Hepatocyte (in vitro differentiated cells): Measurements from ENCODE around the gene CHST8. TPM values are rescaled to one million over a fixed set of nuclear protein-coding genes. Genes with fewer than 3 reads are reported as not detected.

ENCODE experiments used
- DNase-seq: peaks from one replicate; pipeline ENCODE4 v3.0.0-alpha.2; 2016; ENCODE audit warnings: low spot score
- H2AFZ ChIP-seq: fragments of 200-600 bp; sonication (generic); 2 replicates; pipeline ENCODE4 v1.6.0; 2016; ENCODE audit warnings: antibody characterized with exemption, mild to moderate bottlenecking
- H3K27ac ChIP-seq: fragments of 200-600 bp; sonication (generic); 2 replicates; pipeline ENCODE4 v1.5.1; 2016; ENCODE audit warnings: mild to moderate bottlenecking
- H3K27me3 ChIP-seq: fragments of 200-600 bp; sonication (generic); 2 replicates; pipeline ENCODE4 v1.6.1; 2016
- H3K36me3 ChIP-seq: fragments of 200-600 bp; sonication (generic); replicated peaks from 2 replicates; pipeline ENCODE4 v1.5.1; 2016; ENCODE audit warnings: low read depth; ENCODE audit not compliant: insufficient read depth
- H3K4me1 ChIP-seq: fragments of 200-600 bp; sonication (generic); 2 replicates; pipeline ENCODE4 v1.5.1; 2016; ENCODE audit warnings: mild to moderate bottlenecking, moderate library complexity; ENCODE audit not compliant: insufficient read depth
- H3K4me2 ChIP-seq: fragments of 200-600 bp; sonication (generic); 2 replicates; pipeline ENCODE4 v1.6.0; 2016
- H3K4me3 ChIP-seq: fragments of 200-600 bp; sonication (generic); 2 replicates; pipeline ENCODE4 v1.5.1; 2016; ENCODE audit warnings: mild to moderate bottlenecking
- H3K79me2 ChIP-seq: fragments of 200-600 bp; sonication (generic); 2 replicates; pipeline ENCODE4 v1.6.0; 2017; ENCODE audit warnings: mild to moderate bottlenecking
- H3K9me2 ChIP-seq: fragments of 200-600 bp; sonication (generic); replicated peaks from 2 replicates; pipeline ENCODE4 v1.6.0; 2017; ENCODE audit warnings: mild to moderate bottlenecking; ENCODE audit not compliant: insufficient read depth
- H3K9me3 ChIP-seq: fragments of 200-600 bp; sonication (generic); 2 replicates; pipeline ENCODE4 v1.5.1; 2016; ENCODE audit warnings: low read depth, mild to moderate bottlenecking
- H4K20me1 ChIP-seq: fragments of 200-600 bp; sonication (generic); 2 replicates; pipeline ENCODE4 v1.6.0; 2016; ENCODE audit warnings: mild to moderate bottlenecking; ENCODE audit not compliant: insufficient read depth, poor library complexity, severe bottlenecking
- CTCF ChIP-seq: fragments of 200-600 bp; sonication (generic); IDR thresholded peaks from 2 replicates; pipeline ENCODE4 v1.5.1; 2016; ENCODE audit warnings: antibody characterized with exemption, mild to moderate bottlenecking; ENCODE audit not compliant: poor library complexity
- EZH2 ChIP-seq: fragments of 200-600 bp; sonication (generic); IDR thresholded peaks from 2 replicates; pipeline ENCODE4 v1.6.1; 2016; ENCODE audit warnings: antibody characterized with exemption, mild to moderate bottlenecking, borderline replicate concordance
- EZH2phosphoT487 ChIP-seq: fragments of 200-600 bp; sonication (generic); IDR thresholded peaks from one replicate; pipeline ENCODE4 v1.6.1; 2018; ENCODE audit warnings: antibody characterized with exemption, mild to moderate bottlenecking, low read depth, moderate library complexity; ENCODE audit not compliant: unreplicated experiment, severe bottlenecking
- WGBS: methylation state at CpG from one replicate; pipeline ENCODE4 v1.1.6; 2016; ENCODE audit warnings: low lambda C conversion rate; ENCODE audit errors: missing lambda C conversion rate; 5-methylcytosine and 5-hydroxymethylcytosine counted together
- polyA plus RNA-seq: library from polyadenylated mRNA; unstranded; fragments of >200 nt; fragmentation: Nextera tagmentation; extraction: Ambion mirVana; gene quantifications from 2 replicates; pipeline ENCODE4 v1.2.1, GENCODE V29; 2016
- total RNA-seq: library from RNA; depleted of rRNA; stranded (reverse); fragments of >200 nt; gene quantifications from 2 replicates; pipeline ENCODE4 v1.2.3, GENCODE V29; 2014

CHST8 gene
- total and polyA plus RNA-seq, 2 experiments from 2014 or later = 0.07 to 0.89 TPM

- H3K27ac ChIP-seq = no peak overlapping the region
- H3K4me3 ChIP-seq = no peak overlapping the region
- no peak overlapping the region for H2AFZ ChIP-seq
- no peaks in the 10 kb centered on the region for H3K36me3 ChIP-seq
- WGBS = 60% methylated on average over 5 of the region's 5 CpGs
- no peaks in the 10 kb centered on the region for H4K20me1 ChIP-seq
- no peaks in the 10 kb centered on the region for H3K4me1 ChIP-seq
- H3K9me3 ChIP-seq = no peaks in the 10 kb centered on the region
- no peaks in the 10 kb centered on the region for H3K79me2 ChIP-seq
- H3K4me2 ChIP-seq = no peak overlapping the region
- peak; percentile 17 for DNase-seq
- no peak for TF ChIP-seq EZH2
- no peak for TF ChIP-seq EZH2phosphoT487
- no peak for TF ChIP-seq CTCF
- peaks cover 14% of the 10 kb centered on the region for H3K27me3 ChIP-seq
- H3K9me2 ChIP-seq = no peaks in the 10 kb centered on the region
Measured at GRCh38 chr19:33689868-33690267, 68.1 kb downstream of the CHST8 start.

- H3K4me2 ChIP-seq = no peak overlapping the region
- 81% methylated on average over 20 of the region's 20 CpGs for WGBS
- no peaks in the 10 kb centered on the region for H3K9me2 ChIP-seq
- no peaks in the 10 kb centered on the region for H3K4me1 ChIP-seq
- H3K27me3 ChIP-seq = peaks cover 8% of the 10 kb centered on the region
- no peaks in the 10 kb centered on the region for H3K36me3 ChIP-seq
- H3K27ac ChIP-seq = no peak overlapping the region
- DNase-seq = no peak
- no peaks in the 10 kb centered on the region for H3K9me3 ChIP-seq
- no peak overlapping the region for H2AFZ ChIP-seq
- no peak overlapping the region for H3K4me3 ChIP-seq
- TF ChIP-seq EZH2phosphoT487 = no peak
- no peak for TF ChIP-seq EZH2
- no peak for TF ChIP-seq CTCF
- no peaks in the 10 kb centered on the region for H3K79me2 ChIP-seq
- H4K20me1 ChIP-seq = no peaks in the 10 kb centered on the region
Measured at GRCh38 chr19:33690378-33691029, 68.8 kb downstream of the CHST8 start.

GRCh38 chr19:33691030-33691427 is 69.3 kb downstream of the CHST8 start:
- H3K4me1 ChIP-seq = no peaks in the 10 kb centered on the region
- H3K36me3 ChIP-seq = no peaks in the 10 kb centered on the region
- 88% methylated on average over 11 of the region's 12 CpGs for WGBS
- DNase-seq = no peak
- no peaks in the 10 kb centered on the region for H4K20me1 ChIP-seq
- TF ChIP-seq EZH2 (no peak), CTCF (no peak), EZH2phosphoT487 (no peak)
- no peak overlapping the region for H3K4me2 ChIP-seq
- no peaks in the 10 kb centered on the region for H3K79me2 ChIP-seq
- no peak overlapping the region for H3K4me3 ChIP-seq
- no peaks in the 10 kb centered on the region for H3K9me3 ChIP-seq
- H2AFZ ChIP-seq = no peak overlapping the region
- H3K9me2 ChIP-seq = no peaks in the 10 kb centered on the region
- H3K27ac ChIP-seq = no peak overlapping the region
- H3K27me3 ChIP-seq = peaks cover 4% of the 10 kb centered on the region

- WGBS = 81% methylated on average over 7 of the region's 7 CpGs
- H3K36me3 ChIP-seq = no peaks in the 10 kb centered on the region
- no peak overlapping the region for H3K27ac ChIP-seq
- H2AFZ ChIP-seq = no peak overlapping the region
- TF ChIP-seq EZH2phosphoT487 (no peak), CTCF (no peak), EZH2 (no peak)
- H3K79me2 ChIP-seq = no peaks in the 10 kb centered on the region
- DNase-seq = no peak
- H3K9me3 ChIP-seq = no peaks in the 10 kb centered on the region
- no peak overlapping the region for H3K4me2 ChIP-seq
- H3K4me1 ChIP-seq = no peaks in the 10 kb centered on the region
- no peak overlapping the region for H3K4me3 ChIP-seq
- H4K20me1 ChIP-seq = no peaks in the 10 kb centered on the region
- peaks cover 4% of the 10 kb centered on the region for H3K27me3 ChIP-seq
- H3K9me2 ChIP-seq = no peaks in the 10 kb centered on the region
Measured at GRCh38 chr19:33691736-33692135, 70.0 kb downstream of the CHST8 start.
